Stimulated activated CD4-positive, alpha-beta T cell treated with anti-CD3 and anti-CD28 coated beads, Interleukin-15, amount 100 ng/mL, for 1 hour (primary cell): ENCODE results near the gene LRBA.

Source experiments
- DNase-seq, 2 donors: peaks; one replicate each; pipeline ENCODE4 v3.0.0-alpha.2; 2020; ENCODE audit warnings: low read depth in 1 of 2, low spot score in 1 of 2

LRBA gene

DNA sequence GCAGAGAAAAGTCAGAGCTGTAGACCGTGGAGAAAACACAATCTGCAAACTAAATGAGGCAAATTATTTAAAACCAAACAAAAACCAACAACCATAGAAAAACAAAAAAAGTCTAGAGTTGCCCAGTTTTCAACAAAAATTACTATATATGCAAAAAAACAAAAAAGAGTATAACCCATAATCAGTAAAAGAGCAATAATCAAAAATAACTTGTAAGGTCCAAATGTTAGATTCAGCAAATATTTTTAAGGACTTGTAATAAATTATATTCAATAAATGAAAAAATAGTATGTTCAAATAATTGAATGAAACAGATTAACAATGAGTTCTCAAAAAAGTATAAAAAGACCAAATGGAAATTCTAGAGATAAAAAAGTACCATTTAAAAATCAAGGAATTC, 130.5 kb downstream of the LRBA start:
- DNase-seq, result no peak

DNA sequence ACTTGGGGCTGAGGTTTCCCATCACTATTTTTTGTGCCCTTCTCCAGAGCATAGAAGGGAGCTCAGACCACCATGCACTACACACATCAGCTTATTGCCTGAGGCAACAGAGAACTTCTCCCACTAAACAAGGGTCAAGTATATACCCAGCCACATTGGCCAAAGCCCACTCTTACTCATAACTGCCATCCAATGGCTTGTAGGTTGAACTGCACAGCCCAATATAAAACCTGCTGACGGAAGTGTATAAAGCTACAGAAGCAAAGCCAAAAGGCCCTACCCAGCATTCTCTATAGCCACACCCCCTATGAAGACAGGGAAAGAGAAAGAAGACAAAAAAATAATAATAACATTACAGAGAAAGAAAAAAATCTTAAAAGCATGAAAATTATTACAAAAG, 139.7 kb downstream of the LRBA start:
- DNase-seq, result no peak

DNA sequence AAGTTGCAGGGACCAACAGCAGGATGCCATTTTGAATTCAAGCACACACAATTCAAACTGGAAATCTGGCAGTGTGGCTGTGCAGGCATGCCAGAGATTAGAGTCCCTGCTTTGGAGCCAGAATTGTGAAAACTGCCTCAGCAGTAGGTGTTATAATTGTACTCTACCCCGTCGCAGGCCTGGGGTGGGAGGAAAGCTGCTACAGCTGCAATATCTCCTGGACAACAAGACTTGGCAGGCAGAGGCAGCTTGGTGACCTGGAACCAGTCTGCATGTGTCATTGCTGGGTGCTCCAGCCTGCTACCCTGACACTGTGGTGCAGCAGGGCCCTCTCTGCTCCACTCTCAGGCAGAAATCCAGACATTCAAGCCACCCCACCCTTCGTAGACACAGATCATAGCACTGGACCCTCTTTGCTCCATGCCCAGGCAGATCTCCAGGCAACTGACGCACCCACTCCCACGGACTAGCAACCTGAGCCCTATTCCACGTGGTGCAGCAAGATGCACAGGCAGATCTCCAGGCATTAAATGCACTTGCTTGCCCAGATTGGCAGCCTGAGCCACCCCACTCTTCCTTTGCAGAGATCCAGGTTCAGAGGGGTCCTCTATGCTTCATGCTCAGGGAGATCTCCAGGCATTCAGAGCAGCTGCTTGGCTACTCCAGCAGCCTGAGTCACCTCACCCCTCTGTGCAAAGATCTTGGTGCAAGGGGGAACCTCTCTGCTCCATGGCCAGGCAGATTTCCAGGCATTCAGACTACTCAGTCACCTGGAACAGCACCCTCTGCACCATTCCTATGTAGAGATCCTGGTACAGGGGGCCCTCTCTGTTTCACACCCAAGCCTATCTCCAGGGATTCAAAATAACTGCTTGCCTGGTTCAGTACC, 140.5 kb downstream of the LRBA start:
- DNase-seq, result no peak

DNA sequence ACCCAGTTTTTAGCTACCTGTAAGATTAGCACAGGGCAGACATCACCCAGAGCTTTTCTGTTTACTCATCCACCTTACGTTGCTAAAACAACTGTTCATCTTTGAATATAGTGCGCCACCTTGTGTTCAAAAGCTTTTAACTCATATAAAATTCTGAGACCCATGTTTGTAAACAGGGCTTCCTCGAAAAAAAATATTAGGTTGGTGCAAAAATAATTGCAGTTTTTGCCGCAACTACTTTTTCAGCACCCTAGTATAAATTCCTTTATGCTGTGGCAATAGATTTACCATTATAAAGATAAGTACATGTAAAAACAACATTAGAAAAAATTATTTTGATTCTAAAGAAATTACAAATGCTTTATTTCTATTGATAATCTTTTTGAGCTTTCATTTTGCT, 147.9 kb downstream of the LRBA start:
- no peak for DNase-seq

DNA sequence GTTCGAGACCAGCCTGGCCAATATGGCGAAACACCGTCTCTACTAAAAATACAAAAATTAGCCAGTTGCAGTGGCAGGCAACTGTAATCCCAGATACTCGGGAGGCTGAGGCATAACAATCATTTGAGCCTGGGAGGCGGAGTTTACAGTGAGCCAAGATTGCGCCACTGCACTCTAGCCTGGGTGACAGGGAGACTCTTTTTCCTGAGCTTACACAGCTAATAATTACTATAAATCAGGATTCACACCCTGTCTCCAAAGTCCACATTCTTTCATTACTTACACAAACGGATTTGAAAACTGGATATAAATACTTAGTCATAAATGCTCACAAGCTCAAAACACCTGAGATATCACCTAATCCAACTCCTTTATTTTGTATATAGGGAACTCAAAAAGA, 151.6 kb downstream of the LRBA start:
- no peak for DNase-seq

DNA sequence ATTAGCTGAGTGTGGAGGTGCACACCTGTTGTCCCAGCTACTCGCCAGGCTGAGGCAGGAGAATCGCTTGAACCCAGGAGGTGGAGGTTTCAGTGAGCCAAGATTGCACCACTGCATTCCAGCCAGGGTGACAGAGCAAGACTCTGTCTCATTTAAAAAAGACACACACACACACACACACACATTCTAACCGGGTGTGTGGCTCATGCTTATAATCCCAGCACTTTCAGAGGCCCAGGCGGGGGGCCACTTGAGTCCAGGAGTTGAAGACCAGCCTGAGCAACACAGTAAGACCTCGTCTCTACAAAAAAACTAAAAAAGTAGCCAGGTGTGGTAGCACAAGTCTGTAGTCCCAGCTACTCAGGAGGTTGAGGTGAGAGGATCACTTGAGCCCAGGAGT, 152.3 kb downstream of the LRBA start:
- DNase-seq, result no peak

DNA sequence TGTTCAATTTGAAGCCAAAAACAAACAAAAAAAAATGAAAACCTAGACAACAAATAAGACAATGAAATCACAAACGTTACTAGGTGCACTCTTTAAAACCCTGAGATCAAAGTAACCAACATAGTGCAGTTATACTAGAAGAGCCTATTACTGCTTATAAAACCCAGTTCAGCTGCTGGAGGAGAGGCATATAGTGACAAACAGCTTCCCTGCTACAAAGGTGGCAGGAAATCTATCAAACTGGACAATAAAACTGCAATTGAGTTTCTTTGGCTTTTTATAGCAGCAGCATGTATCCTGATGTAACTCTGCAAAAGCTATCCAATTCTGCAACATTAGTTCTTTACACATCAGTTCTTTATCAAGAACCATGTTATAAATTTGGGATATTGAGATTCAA, 155.6 kb downstream of the LRBA start:
- no peak for DNase-seq

DNA sequence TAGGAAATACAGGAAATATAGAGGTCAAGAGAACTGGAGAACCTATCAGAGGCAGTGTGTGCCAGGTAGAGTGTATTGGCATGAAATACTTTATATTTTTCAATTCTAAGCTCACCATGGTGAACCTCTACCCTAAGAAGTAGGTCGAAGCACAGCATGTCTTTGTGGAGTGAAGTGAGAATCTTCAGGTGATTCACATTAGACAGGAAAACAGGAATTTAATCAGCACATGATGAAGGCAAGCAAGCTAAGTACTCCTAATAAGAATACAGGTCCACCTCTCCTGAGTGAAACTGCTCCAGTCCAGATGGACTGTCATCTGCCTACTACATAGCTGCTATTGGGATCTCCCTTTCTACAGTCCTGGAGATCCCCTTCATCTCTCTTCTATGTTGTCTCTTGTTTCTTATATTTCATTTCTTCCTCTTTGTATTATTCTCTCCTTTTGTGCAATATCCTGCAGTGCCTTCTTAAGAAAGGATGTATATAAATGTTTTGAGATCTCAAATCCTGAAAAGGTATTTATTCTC, 159.0 kb downstream of the LRBA start:
- no peak for DNase-seq

DNA sequence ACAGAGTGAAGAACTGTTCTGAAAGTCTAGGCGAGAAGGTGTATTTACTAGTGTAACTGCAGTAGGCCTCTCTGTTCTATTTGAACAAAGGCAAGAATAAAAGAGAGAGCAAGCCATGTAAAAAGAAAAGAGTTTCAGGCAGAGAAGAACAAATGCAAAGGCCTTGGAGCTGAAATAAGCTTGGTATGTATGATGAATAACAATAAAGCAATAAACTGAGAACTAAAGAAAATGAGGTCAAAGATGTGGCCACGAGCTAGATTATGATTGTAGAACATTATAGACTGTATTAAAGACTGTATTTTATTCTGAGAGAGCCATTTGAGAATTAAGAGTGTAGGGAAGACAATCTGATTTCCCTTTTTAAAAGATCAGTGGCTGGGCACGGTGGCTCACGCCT, 160.5 kb downstream of the LRBA start:
- no peak for DNase-seq

DNA sequence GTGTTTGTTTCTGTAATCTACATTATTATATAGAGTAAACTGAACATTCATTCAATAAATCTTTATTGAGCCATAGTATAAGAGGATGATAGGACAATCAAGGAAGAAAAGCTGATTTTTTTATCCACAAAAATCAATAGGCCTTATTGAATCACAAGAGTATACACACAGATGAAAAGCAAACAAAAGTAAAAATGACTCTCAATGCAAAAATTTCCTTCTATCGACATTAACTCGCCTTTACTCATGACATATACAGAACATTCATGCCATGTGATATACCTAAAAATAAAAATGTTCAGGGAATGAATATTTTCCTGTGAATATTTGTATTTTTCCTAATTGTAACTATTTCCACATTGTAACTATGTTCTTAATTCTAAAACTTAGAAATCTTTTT, 161.2 kb downstream of the LRBA start:
- DNase-seq, result no peak

DNA sequence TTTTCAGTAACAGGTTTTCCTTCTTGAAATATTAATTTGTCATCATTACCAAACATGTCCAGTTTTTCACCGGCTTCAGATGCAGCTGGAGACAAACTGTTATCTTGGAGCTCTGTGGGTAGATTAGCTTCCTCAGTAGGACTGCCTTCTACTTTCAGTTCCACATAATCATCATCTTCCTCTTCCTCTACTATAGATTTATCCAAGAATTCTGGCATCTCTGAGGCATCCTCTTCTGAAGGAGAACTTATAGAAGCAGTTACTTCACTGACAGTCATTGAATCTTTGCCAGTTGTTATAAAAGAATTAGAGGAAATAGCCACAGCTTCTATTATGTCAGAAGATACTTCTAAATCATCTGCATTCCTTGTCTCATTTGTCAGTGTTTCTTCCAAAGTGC, 162.9 kb downstream of the LRBA start:
- DNase-seq, result no peak

DNA sequence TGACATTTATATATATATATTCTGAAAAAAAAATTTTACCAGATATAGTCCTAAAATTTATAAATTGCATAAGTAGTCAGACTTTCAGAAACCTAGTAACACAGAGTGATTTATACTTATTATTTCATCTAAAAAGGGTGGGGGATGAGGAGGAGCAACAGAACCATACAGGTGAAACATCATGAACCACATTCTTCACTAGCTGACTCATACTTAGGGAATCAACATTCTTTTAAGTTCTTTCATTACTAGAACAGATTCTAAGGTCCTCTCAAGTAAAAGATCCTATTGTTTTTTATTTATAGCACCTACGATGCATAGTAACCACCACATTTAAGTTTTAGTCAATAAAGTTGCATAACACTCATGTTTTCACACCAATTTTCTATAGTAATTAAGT, 166.1 kb downstream of the LRBA start:
- DNase-seq, result no peak

DNA sequence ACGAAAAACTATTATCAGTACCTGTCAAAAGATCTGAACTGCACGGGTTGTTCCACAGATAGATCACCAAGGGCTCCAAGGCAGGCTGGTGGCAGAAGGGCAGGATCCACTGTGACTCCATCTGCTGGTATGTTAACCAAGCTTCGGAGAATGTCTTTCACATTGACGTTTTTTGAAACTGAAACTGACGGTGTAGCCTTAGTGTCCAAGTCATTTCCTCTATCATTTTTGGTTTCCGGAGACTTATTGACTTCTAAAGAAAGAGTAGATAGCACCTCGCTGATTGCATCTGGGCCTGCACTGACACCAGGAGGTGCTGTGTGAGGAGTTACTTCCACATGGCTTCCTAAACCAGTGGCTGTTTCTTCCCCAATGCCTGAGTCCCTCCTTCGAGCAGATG, 186.9 kb downstream of the LRBA start:
- peak in 1 of 2 donors; percentile 13 for DNase-seq

DNA sequence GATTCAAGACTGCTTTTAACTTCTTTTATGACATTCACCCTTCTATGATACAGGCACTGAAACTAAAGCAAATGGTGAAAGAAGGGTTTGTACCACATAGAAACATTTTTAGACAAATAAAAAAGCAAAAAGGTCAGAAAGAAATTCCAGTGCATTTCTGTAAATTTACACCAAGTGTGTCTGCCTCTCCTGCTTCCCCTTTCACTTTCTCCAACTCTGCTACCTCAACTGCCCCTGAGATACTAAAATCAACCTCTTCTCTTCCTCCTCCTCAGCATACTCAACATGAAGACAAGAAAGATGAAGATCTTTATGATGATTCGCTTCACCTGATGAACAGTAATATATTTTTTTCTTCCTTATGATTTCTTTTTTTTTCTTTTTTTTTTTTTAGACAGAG, 187.9 kb downstream of the LRBA start:
- no peak for DNase-seq

DNA sequence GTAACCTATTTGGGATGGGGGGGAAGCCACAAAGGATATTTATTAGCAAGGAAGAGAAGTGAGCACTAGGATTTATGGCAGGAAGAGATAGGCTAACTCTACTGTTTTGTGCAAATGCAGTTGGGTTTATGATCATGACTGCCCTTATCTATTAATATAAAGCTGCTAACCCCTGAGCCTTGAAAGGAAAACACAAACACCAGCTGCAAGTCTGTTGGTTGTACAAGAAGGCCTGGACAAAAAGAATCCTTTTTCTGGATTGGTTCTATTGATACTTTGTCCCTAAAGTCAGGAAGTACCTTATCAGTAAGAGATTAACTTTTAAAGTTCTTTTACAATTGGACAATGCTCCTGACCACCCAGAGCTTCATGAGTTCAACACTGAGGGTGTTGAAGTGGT, 188.8 kb downstream of the LRBA start:
- DNase-seq, result no peak

DNA sequence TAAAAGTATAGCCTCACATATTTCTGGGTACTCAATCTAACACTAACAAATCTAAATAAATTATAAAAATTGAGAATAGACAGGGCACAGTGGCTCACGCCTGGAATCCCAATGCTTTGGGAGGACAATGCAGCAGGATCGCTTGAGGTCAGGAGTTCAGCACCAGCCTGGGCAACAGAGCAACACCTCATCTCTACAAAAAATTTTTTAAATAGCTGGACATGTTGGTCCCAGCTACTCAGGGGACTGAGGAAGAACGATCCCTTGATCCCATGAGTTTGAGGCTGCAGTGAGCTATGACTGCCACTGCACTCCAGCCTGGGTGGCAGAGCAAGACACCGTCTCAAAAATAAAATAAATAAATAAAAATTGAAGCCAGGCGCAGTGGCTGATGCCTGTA, 192.7 kb downstream of the LRBA start:
- DNase-seq, result no peak

DNA sequence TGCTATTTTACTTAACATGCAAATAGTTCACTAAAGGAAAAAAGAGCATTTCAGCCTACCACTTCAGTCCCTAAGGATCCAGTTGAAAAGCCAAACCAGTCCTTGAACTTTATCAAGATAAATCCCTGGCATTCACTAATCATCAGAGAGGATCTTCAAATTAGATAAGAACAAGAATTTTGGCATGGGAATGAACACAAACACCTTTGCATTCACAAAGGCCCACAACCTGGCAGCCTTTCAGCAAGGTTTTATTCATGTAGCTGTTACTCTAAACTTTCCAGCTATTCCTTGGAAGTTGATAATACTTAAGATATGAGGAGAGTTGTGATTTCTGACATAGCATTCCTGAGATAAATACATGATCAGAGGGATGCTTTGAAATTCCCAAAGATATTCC, 193.4 kb downstream of the LRBA start:
- DNase-seq, result no peak

DNA sequence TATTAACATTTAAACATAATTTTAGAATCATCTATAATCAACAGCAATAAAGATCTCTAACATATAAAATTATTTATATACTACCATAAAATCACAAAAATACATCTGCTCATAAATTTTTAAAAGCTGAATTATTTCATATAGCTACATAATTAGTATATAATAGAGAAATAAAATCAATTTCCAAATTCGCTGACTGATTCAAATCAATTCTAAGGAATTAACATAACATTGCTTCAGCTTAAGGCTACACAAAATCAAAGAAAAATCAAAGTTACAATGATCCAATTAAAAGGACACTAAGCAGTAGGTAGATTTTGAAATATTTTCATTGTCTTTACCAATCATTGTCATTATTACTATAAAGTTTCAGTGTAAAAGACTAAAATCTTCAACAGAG, 194.7 kb downstream of the LRBA start:
- DNase-seq, result no peak

DNA sequence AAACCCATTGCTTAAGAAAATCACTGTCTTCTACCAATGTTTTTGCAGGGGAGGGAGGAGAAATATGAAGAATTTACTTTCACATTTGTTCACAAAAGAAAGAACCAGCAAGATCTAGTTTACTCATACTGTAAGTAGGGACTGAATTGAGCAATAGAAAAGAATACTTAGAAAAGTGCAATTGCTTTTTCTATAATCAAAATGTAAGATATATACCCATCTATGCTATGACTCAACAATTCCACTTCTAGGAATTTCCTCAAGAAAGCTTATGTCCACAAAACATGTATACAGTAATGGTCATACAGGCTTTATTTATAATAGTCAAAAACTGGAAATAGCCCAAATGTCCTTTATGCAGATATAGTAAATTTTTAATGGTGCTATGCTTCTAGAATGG, 196.4 kb downstream of the LRBA start:
- no peak for DNase-seq

DNA sequence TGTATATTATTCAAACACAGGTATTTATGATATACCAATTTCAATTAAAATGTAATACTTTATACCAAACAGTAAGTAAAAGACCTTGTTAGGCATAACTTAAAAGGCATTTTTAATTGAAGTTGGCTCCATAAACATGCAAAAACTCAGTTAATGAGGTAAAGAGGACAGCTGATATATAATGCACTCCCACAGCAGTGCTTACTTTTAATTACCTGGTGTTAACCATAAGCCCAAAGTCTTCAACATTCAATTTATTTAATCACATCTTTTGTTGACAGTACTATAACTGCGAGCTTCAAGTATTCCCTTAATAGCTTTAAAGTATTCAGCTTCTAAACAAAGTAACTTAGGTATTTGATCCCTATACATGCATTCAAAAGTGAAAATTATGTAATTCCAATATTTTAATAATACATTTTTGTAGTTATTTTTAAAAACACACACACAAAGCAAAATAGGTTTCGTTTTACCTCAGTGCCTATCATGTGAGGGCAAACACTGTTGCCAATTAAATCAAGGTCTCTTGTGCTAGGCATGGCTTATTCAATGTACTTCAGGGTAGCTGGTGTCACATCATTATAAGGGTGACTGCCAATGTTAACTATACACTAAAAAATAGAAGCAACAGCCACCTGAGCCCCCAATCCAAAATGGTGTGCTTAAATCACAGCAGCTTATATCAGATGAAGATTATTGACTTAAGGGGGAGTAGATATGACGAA, 197.1 kb downstream of the LRBA start:
- DNase-seq, result no peak

DNA sequence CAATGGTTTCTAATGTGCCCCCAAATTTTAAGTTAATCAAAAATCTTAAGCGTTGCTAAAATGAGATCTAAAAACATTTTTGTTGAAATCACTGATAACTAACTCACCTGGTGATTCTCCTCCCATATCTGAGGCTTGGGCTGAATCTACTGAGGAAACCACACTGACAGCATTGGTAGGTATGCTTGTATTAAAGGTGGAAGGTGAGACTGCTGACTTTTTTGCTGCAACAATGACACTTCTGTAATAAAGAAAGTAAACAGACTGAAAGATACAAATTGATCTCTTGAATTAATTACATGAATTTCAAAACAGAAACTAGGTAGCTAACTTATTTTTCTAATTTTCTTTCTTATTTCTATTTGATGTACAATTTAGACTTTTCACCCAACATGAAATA, 198.1 kb downstream of the LRBA start:
- DNase-seq, result no peak

DNA sequence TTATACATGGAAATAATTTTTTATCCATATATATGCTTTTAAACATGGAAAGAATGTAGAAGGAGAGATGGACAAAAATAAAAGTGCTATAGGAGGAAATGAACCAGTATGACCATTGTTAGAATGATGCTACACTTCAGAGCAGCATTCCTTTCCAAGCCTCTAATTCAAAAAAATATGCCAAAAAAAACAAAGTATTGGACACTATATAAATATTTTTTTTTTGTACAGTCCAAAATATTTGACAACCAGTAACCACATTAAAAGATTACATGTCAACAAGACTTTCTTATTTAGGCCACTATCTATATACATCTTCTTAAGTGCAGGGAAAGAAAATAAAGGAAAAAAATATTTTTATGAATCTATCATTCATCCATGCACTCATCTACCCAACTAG, 198.6 kb downstream of the LRBA start:
- no peak for DNase-seq

DNA sequence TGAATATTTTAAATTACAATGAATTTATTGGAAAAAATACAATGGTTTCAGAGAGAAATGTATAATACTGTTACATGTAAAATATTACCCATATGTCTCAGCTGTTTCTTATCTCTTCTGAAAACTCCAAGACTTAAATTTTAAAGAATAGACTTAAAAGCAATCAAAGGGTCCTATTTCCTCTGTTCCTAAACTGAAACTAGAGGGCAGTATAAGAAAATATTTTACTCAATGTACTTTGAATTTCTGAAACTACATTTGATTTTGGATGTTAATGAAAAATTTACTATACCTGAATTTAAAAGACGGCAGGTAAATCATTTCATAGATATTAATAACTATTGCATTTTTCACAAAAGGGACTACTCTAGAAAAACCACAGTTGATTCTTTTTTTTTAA, 200.2 kb downstream of the LRBA start:
- DNase-seq, result no peak
